OCI-LY7 (cell line): Measurements from ENCODE around the gene KIAA0930. TPM values are rescaled to one million over a fixed set of nuclear protein-coding genes. Genes with fewer than 3 reads are reported as not detected.

Experiments used
- BruUV-seq: library from RNA; stranded (reverse); fragments of 400-500 nt; replicated peaks from 2 replicates; lab custom pipeline; 2021; lab: Mats Ljungman, UMichigan
- CTCF ChIA-PET: fragments of 300-600 bp; sonication (Branson Sonifier 250); formaldehyde crosslinking; loops from one replicate; lab custom pipeline; 2022; ENCODE audit warnings: antibody characterized with exemption; ENCODE audit not compliant: unreplicated experiment; lab: Charles Lee
- POLR2A ChIA-PET: fragments of 300-600 bp; sonication (Branson Sonifier 250); formaldehyde crosslinking; loops from one replicate; lab custom pipeline; 2022; ENCODE audit warnings: antibody characterized with exemption; lab: Charles Lee
- DNase-seq: peaks from one replicate; pipeline ENCODE4 v3.0.0-alpha.2; 2015; ENCODE audit warnings: low spot score
- H2AFZ ChIP-seq: fragments of 200-600 bp; sonication (generic), shearing (Covaris generic); 2 replicates; pipeline ENCODE4 v1.6.1; 2014; ENCODE audit warnings: mild to moderate bottlenecking, antibody characterized with exemption, low read length, moderate library complexity
- H3K27ac ChIP-seq: fragments of 200-600 bp; sonication (generic); 2 replicates; pipeline ENCODE4 v1.5.1; 2014; ENCODE audit warnings: mixed run types, low read depth, mild to moderate bottlenecking, moderate library complexity, low read length, inconsistent platforms; ENCODE audit not compliant: poor library complexity, severe bottlenecking
- H3K36me3 ChIP-seq: fragments of 200-600 bp; sonication (generic); 2 replicates; pipeline ENCODE4 v1.6.1; 2014; ENCODE audit warnings: mild to moderate bottlenecking, antibody characterized with exemption, low read length, moderate library complexity, mixed read lengths; ENCODE audit not compliant: insufficient read depth
- H3K4me1 ChIP-seq: fragments of 200-600 bp; sonication (generic); 2 replicates; pipeline ENCODE4 v1.5.1; 2014; ENCODE audit warnings: mild to moderate bottlenecking, low read length; ENCODE audit not compliant: insufficient read depth, poor library complexity, severe bottlenecking
- H3K4me2 ChIP-seq: fragments of 200-600 bp; sonication (generic); 2 replicates; pipeline ENCODE4 v1.6.1; 2014; ENCODE audit warnings: mild to moderate bottlenecking, low read length
- H3K4me3 ChIP-seq: fragments of 200-600 bp; sonication (generic); 2 replicates; pipeline ENCODE4 v1.5.1; 2014; ENCODE audit warnings: mild to moderate bottlenecking, low read depth, low read length; ENCODE audit not compliant: poor library complexity, severe bottlenecking
- H3K79me2 ChIP-seq: fragments of 200-600 bp; sonication (generic); 2 replicates; pipeline ENCODE4 v1.6.1; 2016; ENCODE audit warnings: low read depth, mild to moderate bottlenecking, low read length, moderate library complexity, mixed read lengths; ENCODE audit not compliant: insufficient read depth
- H3K9me2 ChIP-seq: fragments of 200-600 bp; sonication (generic); 2 replicates; pipeline ENCODE4 v1.6.1; 2016; ENCODE audit warnings: mild to moderate bottlenecking, low read length, mixed read lengths; ENCODE audit not compliant: insufficient read depth
- H3K9me3 ChIP-seq: fragments of 200-600 bp; sonication (generic); 2 replicates; pipeline ENCODE4 v1.6.1; 2014; ENCODE audit warnings: mild to moderate bottlenecking, mixed run types, low read length, mixed read lengths
- H4K20me1 ChIP-seq: fragments of 200-600 bp; sonication (generic); 2 replicates; pipeline ENCODE4 v1.6.1; 2014; ENCODE audit warnings: mild to moderate bottlenecking, antibody characterized with exemption, low read length, moderate library complexity, mixed read lengths; ENCODE audit not compliant: insufficient read depth
- EZH2phosphoT487 ChIP-seq: fragments of 200-600 bp; sonication (generic); IDR thresholded peaks from 2 replicates; pipeline ENCODE4 v1.6.1; 2018; ENCODE audit warnings: low read depth, borderline replicate concordance, mild to moderate bottlenecking, mixed run types, antibody characterized with exemption, low read length, moderate library complexity, mixed read lengths
- intact Hi-C: fragments of 100-400 bp; cut with micrococcal nuclease; formaldehyde crosslinking; loops from one replicate; pipeline ENCODE4 v1.10.0; 2022; ENCODE audit not compliant: unreplicated experiment
- total RNA-seq, 2 experiments: library from RNA; depleted of rRNA in 1 of 2; stranded (reverse); fragments of >200 nt in 1 of 2; shearing (Covaris generic) in 1 of 2; gene quantifications; 2 replicates each; pipeline ENCODE4 v1.2.3, GENCODE V29; 2014 to 2022
- TF ChIP-seq, protein P1 (sequence below): fragments of 200-600 bp; sonication (generic); conservative IDR thresholded peaks from 2 replicates; pipeline ENCODE4 v1.5.1; 2014; ENCODE audit warnings: mild to moderate bottlenecking, antibody characterized with exemption, low read length, moderate library complexity, mixed read lengths

Gene KIAA0930
- total RNA-seq, 2 experiments from 2014 or later, result 80.7 to 93.9 TPM

DNA sequence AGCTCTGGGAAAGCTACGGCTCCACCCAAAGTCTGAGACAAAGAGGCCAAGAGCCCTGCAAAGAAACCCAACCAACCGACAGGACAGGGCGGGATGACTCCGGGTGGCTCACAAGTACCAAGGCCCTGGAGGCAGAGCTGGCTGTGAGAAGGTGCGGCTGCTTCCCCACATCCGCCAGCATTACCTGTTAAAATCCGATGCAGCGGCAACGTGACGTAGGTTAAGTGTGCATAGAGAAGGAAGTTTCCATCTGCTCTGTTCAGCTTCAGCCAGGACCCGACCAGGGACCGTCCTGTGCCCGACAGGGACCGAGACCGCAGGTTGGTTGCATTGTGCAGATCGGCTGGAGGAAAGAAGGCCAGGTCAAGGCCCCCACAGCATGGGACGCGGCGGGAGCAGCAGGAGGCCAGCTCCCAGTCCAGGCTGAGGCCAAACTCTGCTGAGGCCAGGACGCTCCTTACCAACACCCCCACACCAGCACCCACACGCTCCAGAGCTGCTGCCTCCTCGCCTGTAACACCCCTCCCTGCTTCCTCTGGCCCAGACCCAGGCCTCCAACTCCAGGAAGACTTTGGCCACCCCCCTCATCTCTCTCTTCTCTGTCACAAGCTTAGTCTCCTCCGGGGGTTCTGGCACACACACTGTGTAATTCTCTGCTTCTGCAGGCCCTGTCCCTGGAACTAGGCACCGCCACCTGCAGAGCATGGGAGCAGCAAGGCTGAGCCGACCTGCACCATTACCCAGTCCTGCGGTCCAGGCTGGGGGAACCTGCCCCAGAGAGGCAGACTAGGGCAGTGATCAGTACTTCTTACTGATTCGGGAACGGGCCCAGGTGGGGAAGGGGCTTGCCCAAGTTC lies 42.9 kb downstream of the KIAA0930 start:
- TF ChIP-seq EZH2phosphoT487, result no peak
- TF ChIP-seq, protein P1, sequence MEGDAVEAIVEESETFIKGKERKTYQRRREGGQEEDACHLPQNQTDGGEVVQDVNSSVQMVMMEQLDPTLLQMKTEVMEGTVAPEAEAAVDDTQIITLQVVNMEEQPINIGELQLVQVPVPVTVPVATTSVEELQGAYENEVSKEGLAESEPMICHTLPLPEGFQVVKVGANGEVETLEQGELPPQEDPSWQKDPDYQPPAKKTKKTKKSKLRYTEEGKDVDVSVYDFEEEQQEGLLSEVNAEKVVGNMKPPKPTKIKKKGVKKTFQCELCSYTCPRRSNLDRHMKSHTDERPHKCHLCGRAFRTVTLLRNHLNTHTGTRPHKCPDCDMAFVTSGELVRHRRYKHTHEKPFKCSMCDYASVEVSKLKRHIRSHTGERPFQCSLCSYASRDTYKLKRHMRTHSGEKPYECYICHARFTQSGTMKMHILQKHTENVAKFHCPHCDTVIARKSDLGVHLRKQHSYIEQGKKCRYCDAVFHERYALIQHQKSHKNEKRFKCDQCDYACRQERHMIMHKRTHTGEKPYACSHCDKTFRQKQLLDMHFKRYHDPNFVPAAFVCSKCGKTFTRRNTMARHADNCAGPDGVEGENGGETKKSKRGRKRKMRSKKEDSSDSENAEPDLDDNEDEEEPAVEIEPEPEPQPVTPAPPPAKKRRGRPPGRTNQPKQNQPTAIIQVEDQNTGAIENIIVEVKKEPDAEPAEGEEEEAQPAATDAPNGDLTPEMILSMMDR, result no peak
- Histone ChIP-seq H3K4me3 (no peak overlapping the region), H4K20me1 (no peaks in the 10 kb centered on the region), H3K36me3 (peaks cover 81% of the 10 kb centered on the region), H3K4me1 (no peaks in the 10 kb centered on the region), H3K9me3 (no peaks in the 10 kb centered on the region), H3K79me2 (no peaks in the 10 kb centered on the region), H3K4me2 (no peak overlapping the region), H3K9me2 (no peaks in the 10 kb centered on the region), H3K27ac (no peak overlapping the region), H2AFZ (no peak overlapping the region)
- no TSS peak for BruUV-seq
- intact Hi-C loops, result no loop called here
- POLR2A ChIA-PET, result no interaction called here
- DNase-seq, result no peak
- CTCF ChIA-PET, result no interaction called here

DNA sequence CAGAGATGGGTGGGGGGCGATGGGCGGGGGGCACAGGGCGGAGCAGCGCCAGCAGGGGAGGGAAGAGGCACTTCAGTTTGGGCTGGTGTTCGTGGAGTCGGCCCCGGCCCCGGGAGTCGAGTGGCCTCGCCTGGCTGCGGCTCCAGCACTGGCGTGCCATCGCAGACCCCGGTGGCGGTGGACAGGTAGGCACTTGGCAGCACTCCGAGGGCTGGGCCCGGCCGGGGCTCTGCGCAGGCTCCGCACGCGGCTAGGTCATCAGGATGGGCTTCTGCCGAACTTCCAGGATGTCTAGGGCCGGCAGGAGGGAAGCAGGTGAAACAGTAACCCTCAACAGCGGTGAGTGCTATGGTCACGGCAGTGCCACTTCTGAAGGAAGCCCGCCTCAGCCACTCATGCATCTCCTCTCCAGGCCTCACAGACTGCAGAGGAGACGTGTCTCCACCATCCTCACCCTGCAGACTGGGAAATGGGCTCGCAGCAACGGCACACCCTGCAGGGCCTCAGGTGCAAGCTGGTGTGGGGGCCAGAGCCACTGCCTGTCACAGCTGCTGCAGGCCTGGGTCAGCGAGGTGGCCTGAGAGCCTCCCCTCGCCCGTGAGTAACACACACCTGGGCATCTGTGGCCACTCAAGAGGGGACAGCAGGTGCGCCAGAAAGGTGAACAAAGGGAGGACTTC lies 43.6 kb downstream of the KIAA0930 start:
- Histone ChIP-seq H3K27ac (no peak overlapping the region), H4K20me1 (no peaks in the 10 kb centered on the region), H3K9me3 (no peaks in the 10 kb centered on the region), H3K79me2 (no peaks in the 10 kb centered on the region), H2AFZ (no peak overlapping the region), H3K4me1 (no peaks in the 10 kb centered on the region), H3K4me2 (no peak overlapping the region), H3K36me3 (peaks cover 74% of the 10 kb centered on the region), H3K9me2 (no peaks in the 10 kb centered on the region), H3K4me3 (no peak overlapping the region)
- intact Hi-C loops, result no loop called here
- TF ChIP-seq EZH2phosphoT487, result no peak
- TF ChIP-seq, protein P1, result no peak
- ChIA-PET CTCF (no interaction called here), POLR2A (no interaction called here)
- no peak for DNase-seq
- no TSS peak for BruUV-seq

DNA sequence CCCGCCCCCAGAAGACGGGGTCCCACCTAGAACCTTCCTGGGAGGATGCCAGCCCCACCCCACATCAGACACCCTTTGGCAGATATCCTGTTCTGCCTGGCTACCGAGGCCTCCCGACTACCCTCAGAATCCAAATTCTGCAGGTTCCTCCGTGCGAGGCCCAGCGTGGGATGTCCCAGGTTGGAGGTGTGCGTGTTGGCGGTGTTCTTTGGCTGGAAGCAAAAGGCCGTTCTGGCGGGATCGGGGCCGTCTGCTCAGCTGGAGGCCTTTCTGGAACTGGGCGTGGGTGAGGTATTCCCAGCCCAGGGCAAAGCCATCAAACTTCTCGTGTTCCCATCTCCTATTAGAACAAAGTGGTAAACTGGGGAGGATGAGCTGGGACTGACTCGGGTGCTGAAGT lies 44.4 kb downstream of the KIAA0930 start:
- Histone ChIP-seq H3K27ac (no peak overlapping the region), H3K4me1 (no peaks in the 10 kb centered on the region), H3K4me3 (no peak overlapping the region), H2AFZ (no peak overlapping the region), H4K20me1 (no peaks in the 10 kb centered on the region), H3K4me2 (no peak overlapping the region), H3K36me3 (peaks cover 67% of the 10 kb centered on the region), H3K9me3 (no peaks in the 10 kb centered on the region), H3K79me2 (no peaks in the 10 kb centered on the region), H3K9me2 (no peaks in the 10 kb centered on the region)
- intact Hi-C loops, result no loop called here
- TF ChIP-seq EZH2phosphoT487, result no peak
- TF ChIP-seq, protein P1, result no peak
- CTCF ChIA-PET, result no interaction called here
- POLR2A ChIA-PET, result no interaction called here
- no peak for DNase-seq
- no TSS peak for BruUV-seq
